ENCODE measurements around the gene C20orf173. TPM values are rescaled to one million over a fixed set of nuclear protein-coding genes. Genes with fewer than 3 reads are reported as not detected.

C20orf173 gene
- polyA plus RNA-seq, 3 donors = not detected

DNA sequence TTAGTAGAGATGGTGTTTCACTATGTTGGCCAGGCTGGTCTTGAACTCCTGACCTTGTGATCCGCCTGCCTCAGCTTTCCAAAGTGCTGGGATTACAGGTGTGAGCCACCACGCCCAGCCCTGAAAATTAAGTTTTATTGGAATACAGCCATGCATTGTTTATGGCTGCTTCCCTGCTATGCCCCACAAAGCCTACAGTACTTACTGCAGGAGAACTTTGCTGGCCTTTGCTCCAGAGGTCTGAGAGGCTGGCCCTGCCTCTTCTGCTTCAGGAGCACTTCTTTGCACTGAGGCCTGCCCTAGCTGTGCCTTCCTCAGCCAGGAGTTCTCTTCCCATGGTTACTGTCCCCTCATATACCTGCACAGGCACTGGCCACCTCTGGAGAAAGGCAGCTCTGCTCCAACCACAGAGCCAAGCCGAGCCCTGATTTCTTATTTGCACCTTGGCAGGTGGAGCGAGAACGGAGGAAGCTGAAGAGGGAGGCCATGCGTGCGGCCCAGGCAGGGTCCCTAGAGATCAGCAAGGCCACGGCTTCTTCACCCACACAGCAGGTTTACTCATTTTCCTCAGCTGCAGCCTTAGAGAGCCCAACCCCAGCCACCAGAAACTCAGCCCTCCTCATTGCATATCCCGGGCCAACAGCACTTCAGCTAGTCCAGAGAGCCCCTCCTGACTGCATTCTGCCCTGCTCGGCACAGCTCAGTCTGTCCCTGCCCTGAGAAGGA, 20.8 kb downstream of the C20orf173 start:
- DNase-seq = no peak

DNA sequence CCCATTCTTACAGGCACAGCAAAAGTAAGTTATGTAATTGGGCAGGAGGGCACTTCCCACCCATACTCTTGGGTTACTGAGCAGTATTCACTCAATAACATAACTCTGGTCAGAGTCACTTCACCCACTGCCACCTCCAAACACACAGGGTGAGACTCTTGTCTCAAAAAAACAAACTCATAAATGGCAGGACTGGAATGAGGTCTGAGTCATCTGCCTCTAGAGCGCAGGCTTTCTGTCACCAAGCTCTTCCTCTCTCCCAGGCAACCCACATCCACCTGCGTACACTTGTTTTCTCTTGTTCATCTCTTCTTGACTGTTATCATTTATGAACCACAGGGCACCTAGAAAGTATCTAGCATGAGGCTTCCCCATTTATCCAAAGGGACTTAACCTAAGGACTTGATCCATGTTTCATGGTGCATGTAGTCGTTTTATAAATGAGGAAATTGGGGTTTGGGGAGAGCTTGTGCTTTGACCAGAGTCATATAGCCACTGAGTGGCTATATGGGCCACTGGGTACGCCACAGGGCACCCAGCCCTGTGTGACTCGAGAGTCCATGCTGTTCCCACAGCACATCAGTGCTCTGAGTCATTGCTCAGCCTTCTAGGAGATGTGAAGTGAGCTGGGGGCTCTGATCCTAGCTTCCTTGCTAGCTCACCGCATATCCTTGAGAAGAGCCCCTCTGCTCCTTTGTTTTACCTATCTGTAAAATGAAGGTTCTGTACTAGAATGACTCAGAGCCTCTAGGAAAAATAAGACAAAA, 22.4 kb downstream of the C20orf173 start:
- no peak for DNase-seq

DNA sequence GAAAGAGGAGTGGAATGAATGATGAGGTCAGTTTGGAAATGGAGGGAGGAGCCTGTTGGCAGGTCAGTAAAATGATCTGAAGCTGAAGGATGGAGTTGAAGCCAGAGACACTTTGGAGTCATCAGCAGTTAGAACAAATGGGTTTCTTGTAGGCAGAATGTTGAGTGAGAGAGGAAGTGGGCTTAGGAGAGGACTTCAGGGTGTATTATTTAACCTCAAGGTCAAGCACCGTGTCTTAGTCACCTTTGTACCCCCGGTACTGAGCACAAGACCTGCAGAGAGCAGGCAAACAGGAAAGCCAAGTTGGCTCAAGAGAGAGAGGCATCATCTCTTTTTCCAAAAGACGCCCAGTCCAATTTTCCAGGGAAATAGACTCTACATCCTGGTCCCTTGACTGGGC, 23.3 kb downstream of the C20orf173 start:
- DNase-seq = no peak

DNA sequence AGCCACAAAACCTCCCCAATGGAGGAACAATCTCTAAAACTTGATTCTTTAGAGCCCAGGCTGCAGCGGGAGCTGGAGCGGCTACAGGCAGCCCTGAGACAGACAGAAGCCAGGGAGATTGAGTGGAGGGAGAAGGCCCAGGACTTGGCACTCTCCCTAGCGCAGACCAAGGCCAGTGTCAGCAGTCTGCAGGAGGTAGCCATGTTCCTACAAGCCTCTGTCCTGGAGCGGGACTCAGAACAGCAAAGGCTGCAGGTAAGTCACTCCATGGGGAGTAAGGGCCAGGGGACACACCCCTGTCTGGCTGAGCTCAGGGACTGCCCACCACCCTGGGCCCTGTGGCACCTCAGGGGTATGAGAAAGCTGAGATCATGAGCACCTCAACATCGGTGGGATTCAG, 24.7 kb downstream of the C20orf173 start:
- no peak for DNase-seq

DNA sequence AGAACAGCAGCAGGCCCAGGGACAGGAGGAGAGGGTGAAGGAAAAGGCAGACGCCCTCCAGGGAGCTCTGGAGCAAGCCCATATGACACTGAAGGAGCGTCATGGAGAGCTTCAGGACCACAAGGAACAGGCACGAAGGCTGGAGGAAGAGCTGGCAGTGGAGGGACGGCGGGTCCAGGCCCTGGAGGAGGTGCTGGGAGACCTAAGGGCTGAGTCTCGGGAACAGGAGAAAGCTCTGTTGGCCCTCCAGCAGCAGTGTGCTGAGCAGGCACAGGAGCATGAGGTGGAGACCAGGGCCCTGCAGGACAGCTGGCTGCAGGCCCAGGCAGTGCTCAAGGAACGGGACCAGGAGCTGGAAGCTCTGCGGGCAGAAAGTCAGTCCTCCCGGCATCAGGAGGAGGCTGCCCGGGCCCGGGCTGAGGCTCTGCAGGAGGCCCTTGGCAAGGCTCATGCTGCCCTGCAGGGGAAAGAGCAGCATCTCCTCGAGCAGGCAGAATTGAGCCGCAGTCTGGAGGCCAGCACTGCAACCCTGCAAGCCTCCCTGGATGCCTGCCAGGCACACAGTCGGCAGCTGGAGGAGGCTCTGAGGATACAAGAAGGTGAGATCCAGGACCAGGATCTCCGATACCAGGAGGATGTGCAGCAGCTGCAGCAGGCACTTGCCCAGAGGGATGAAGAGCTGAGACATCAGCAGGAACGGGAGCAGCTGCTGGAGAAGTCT, 25.5 kb downstream of the C20orf173 start:
- DNase-seq = no peak

DNA sequence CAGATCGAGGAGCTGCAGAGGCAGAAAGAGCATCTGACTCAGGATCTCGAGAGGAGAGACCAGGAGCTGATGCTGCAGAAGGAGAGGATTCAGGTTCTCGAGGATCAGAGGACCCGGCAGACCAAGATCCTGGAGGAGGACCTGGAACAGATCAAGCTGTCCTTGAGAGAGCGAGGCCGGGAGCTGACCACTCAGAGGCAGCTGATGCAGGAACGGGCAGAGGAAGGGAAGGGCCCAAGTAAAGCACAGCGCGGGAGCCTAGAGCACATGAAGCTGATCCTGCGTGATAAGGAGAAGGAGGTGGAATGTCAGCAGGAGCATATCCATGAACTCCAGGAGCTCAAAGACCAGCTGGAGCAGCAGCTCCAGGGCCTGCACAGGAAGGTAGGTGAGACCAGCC, 26.2 kb downstream of the C20orf173 start:
- DNase-seq = no peak

DNA sequence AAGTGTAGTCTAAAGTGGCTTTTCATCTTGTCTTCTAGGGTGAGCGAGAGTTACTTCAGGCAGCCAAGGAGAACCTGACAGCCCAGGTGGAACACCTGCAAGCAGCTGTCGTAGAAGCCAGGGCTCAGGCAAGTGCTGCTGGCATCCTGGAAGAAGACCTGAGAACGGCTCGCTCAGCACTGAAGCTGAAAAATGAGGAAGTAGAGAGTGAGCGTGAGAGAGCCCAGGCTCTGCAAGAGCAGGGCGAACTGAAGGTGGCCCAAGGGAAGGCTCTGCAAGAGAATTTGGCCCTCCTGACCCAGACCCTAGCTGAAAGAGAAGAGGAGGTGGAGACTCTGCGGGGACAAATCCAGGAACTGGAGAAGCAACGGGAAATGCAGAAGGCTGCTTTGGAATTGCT, 27.1 kb downstream of the C20orf173 start:
- no peak for DNase-seq

DNA sequence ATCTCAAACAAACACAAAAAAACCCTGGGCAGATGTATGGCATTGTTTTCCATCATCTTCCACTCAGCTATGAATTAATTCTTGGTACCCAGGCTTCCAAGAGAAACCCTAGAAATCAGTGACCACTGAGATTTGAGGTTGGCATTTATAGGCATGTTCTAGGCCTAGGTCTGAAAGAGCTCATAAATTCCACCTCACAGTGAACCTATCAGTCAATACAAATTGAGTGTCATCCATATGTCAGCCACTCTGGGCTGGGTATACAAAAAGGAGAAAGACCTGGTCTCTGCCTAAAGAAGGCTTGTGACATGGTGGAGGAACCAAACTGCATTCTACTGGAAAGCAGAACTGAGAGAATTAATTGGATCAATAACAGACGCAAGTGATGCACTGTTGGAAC, 30.2 kb downstream of the C20orf173 start:
- DNase-seq = no peak

DNA sequence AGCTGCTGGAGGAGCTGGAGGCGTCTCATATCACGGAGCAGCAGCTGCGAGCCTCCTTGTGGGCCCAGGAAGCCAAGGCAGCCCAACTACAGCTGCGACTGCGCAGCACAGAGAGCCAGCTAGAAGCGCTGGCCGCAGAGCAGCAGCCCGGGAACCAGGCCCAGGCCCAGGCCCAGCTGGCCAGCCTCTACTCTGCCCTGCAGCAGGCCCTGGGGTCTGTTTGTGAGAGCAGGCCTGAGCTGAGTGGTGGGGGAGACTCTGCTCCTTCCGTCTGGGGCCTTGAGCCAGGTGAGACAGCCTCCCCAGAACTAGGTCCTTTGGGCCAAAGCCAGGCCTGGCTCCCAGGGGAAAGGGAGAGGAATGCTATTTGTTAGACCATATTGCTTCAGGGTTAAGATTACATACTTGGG, 31.7 kb downstream of the C20orf173 start:
- no peak for DNase-seq

DNA sequence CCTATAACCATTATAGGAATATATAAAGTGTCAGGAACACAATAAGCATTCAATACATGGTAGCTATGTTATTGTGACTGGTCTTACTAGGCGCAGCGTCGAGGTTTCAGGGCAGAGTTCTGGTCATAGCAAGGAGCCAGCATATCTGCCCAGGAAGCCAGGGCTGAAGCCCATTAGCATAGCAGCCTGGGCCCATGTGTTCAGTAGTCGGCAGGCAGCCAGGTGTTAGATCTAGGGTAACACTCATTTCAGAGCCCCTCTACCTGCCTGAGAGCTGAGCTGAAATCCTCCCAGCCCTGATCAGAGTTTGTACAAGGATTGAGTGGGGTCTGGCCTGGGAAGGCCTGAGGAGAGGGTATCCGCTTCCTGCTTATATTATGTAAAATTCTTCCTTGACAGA, 32.1 kb downstream of the C20orf173 start:
- no peak for DNase-seq

DNA sequence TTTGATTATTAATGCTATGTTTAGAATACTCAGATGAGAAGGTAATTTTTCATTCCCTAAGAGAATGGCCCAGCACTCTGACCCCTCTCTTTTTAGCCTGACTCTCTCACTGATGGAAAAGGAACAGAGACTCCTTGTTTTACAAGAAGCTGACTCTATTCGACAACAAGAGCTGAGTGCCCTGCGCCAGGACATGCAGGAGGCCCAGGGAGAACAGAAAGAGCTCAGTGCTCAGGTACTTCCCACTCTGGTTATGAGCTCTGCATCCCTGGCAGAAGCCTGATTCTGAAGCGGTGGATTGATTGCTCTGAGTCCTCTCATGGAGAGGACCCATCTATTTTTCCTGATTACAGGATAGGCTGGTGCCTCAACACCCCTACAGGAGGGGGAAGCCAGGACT, 33.0 kb downstream of the C20orf173 start:
- DNase-seq = no peak

DNA sequence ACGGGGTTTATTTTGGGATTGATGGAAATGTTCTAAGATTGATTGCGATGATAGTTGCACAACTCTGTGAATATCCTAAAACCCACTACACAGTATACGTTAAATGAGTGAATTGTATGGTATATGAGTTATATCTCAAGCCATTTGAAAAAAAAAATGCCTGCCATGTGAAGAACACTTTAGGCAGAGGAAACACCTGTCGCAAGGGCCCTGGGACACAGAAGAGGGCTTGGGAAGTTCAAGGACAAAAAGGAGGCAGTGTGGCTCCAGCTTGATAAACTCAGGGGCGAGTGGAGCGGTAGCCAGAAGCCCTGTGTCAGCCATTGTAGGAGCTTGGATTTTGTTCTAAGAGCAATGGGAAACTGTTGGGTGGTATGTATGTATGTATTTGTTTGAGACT, 37.1 kb downstream of the C20orf173 start:
- DNase-seq = no peak

DNA sequence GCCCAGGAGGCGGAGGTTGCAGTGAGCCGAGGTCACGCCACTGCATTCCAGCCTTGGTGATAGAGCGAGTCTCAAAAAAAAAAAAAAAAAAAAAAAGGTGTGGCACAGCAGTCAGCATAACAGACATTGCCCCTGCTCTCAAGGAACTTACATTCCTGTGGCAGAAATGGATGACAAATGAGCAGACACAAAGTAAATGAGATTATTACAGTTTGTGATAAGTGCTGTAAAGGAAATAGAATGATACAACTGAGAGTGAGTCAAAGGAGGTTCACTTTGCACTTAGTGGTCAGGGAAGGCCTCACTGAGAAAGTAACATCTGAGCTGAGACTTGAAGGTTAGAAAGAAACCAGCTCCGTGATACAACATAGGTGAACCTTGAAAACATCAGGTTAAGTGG, 37.6 kb downstream of the C20orf173 start:
- no peak for DNase-seq

DNA sequence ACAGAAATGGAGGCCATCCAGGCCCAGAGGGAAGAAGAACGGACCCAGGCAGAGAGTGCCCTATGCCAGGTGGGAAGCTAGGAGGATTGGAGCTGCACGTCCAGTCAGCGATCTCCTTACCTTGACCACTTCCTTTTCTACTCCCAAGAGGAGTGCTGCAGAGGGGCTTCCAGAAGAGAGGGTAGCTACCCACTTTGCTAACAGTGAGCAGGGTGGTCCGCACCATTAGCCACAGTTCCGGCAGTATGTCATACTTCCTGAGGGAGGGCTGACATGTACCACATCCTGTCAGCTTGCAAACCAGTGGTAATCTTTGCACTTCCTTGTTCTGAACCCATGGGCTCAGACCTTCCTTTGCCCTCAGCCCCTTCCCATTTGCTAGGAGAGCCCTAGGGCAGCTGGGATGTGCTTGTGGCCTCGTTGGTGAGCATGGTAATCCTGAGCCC, 38.7 kb downstream of the C20orf173 start:
- DNase-seq = no peak

DNA sequence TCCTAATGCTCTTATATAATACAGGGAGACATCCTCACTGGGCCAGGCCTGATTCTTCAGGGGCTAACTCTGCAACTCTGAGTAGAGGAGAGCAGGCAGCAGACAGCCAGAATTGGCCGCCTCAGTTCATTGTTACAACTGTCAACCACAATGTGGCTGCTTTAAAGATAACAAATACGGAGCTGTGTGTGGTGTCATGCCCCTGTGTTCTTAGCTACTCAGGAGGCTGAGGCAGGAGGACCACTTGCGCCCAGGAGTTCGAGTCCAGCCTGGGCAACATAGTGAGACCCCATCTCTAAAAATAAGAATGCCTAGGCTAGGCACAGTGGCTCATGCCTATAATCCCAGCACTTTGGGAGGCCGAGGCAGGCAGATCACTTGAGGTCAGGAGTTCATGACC, 39.7 kb downstream of the C20orf173 start:
- no peak for DNase-seq

DNA sequence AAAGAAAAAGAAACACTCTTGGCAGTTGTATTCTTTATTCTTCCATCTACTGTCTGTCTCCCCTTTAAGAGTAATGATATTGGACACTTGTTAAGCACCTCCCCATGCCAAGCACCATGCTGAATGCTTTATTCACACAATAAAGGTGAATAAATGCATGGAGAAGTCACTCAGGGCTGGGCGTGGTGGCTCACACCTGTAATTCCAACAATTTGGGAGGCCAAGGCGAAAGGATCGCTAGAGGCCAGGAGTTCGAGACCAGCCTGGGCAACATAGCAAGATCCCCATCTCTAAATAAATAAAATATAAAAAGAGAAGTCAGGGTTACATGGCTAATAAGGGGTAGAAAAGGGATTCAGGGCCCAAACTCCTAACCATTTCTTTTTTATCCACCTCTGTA, 42.0 kb downstream of the C20orf173 start:
- no peak for DNase-seq

DNA sequence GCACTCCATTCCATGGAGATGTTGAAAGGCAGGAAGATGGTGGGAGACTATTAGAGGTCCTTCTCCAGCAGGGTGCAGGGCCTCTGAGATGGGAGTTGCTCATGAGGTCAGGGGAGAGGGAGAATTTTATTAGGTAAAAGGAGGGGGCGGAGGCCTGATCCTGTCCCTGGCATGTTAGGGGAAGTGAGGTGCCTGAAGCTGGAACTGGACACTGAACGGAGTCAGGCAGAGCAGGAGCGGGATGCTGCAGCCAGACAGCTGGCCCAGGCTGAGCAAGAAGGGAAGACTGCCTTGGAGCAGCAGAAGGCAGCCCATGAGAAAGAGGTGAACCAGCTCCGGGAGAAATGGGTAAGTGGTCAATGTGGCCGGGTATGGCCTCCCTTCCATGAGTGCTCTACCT, 49.7 kb downstream of the C20orf173 start:
- no peak for DNase-seq

DNA sequence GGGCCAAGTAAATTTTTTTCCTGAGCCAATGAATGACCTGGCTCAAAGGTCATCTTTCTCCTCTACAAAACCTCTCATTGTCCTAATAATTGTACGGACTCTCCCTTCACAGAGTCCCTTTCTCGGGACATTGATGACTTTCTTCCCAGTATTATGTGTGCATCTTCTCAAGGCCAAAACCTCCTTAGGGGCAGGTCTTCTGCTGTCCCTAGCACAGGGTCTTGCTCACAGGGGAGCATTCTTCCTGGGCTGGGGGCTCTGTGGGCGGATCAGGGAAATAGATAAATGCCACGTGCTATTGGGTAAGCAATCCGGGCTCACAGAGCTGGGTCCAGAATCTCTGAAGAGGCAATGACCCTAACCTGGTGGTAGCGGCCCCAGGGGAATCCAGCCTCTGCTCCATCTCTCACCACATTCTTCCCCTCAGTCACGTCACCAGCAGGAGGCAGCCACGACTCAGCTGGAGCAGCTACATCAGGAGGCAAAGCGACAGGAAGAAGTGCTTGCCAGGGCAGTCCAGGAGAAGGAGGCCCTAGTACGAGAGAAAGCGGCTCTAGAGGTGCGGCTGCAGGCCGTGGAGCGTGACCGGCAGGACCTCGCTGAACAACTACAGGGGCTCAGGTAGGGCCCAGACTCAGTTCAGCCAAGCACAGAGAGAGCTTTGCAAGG, 50.5 kb downstream of the C20orf173 start:
- no peak for DNase-seq

All from renal pelvis (tissue), 4 donors.